Stomach smooth muscle (tissue), 2 donors: ENCODE measurements around the gene FGD5.

Experiments used
- H3K27ac ChIP-seq: one replicate; pipeline ENCODE4 v1.7.0; 2013; ENCODE audit warnings: mild to moderate bottlenecking, low read length, inconsistent platforms
- H3K27me3 ChIP-seq, 2 donors: one replicate each; pipeline ENCODE4 v1.7.0; 2013; ENCODE audit warnings: low read length in 2 of 2; ENCODE audit not compliant: insufficient read depth in 2 of 2, control insufficient read depth in 1 of 2
- H3K36me3 ChIP-seq, 2 donors: one replicate each; pipeline ENCODE4 v1.7.0; 2013; ENCODE audit warnings: low read length in 2 of 2; ENCODE audit not compliant: control insufficient read depth in 2 of 2, insufficient read depth in 2 of 2
- H3K4me1 ChIP-seq: one replicate; pipeline ENCODE4 v1.7.0; 2013; ENCODE audit warnings: low read length; ENCODE audit not compliant: control insufficient read depth, insufficient read depth
- H3K4me3 ChIP-seq, 2 donors: one replicate each; pipeline ENCODE4 v1.7.0; 2013; ENCODE audit warnings: low read length in 2 of 2
- H3K9ac ChIP-seq, 2 donors: one replicate each; pipeline ENCODE4 v1.7.0; 2013; ENCODE audit warnings: low read length in 2 of 2, mild to moderate bottlenecking in 1 of 2
- H3K9me3 ChIP-seq, 2 donors: one replicate each; pipeline ENCODE4 v1.7.0; 2013; ENCODE audit warnings: low read length in 2 of 2; ENCODE audit not compliant: control insufficient read depth in 2 of 2
- donor health status: healthy.
- donor health status: Pancreatic carcinoma.

Gene FGD5

GRCh38 chr3:14834121-14834520, 15.4 kb downstream of the FGD5 start:
- Histone ChIP-seq H3K27me3 (no peaks in the 10 kb centered on the region), H3K4me1 (peaks cover 26% of the 10 kb centered on the region), H3K4me3 (no peak overlapping the region), H3K27ac (no peak overlapping the region), H3K36me3 (no peaks in the 10 kb centered on the region), H3K9me3 (no peaks in the 10 kb centered on the region), H3K9ac (no peak overlapping the region)

- no peak overlapping the region for H3K27ac ChIP-seq
- H3K4me3 ChIP-seq, result no peak overlapping the region
- H3K4me1 ChIP-seq, result peaks cover 26% of the 10 kb centered on the region
- no peaks in the 10 kb centered on the region for H3K27me3 ChIP-seq
- no peak overlapping the region for H3K9ac ChIP-seq
- H3K9me3 ChIP-seq, result no peaks in the 10 kb centered on the region
- no peaks in the 10 kb centered on the region for H3K36me3 ChIP-seq
These were observed 16.2 kb downstream of the FGD5 start for GRCh38 chr3:14834807-14835466.

GRCh38 chr3:14836049-14836468, 17.3 kb downstream of the FGD5 start:
- H3K27ac ChIP-seq, result no peak overlapping the region
- H3K36me3 ChIP-seq, result no peaks in the 10 kb centered on the region
- H3K27me3 ChIP-seq, result no peaks in the 10 kb centered on the region
- peaks cover 27% of the 10 kb centered on the region for H3K4me1 ChIP-seq
- no peak overlapping the region for H3K9ac ChIP-seq
- H3K9me3 ChIP-seq, result no peaks in the 10 kb centered on the region
- H3K4me3 ChIP-seq, result peak overlapping the region in 1 of 2 donors; percentile 15

GRCh38 chr3:14837186-14837877, 18.6 kb downstream of the FGD5 start:
- no peaks in the 10 kb centered on the region for H3K27me3 ChIP-seq
- peaks cover 35% of the 10 kb centered on the region for H3K4me1 ChIP-seq
- no peaks in the 10 kb centered on the region for H3K36me3 ChIP-seq
- peak overlapping the region; percentile 41 for H3K27ac ChIP-seq
- no peaks in the 10 kb centered on the region for H3K9me3 ChIP-seq
- H3K4me3 ChIP-seq, result no peak overlapping the region
- H3K9ac ChIP-seq, result no peak overlapping the region

- no peaks in the 10 kb centered on the region for H3K27me3 ChIP-seq
- H3K27ac ChIP-seq, result peak overlapping the region; percentile 41
- H3K9me3 ChIP-seq, result no peaks in the 10 kb centered on the region
- H3K4me3 ChIP-seq, result no peak overlapping the region
- H3K36me3 ChIP-seq, result no peaks in the 10 kb centered on the region
- H3K4me1 ChIP-seq, result peaks cover 33% of the 10 kb centered on the region
- H3K9ac ChIP-seq, result no peak overlapping the region
These were observed 19.1 kb downstream of the FGD5 start for GRCh38 chr3:14837878-14838258.

GRCh38 chr3:14839236-14839635, 20.5 kb downstream of the FGD5 start:
- H3K4me3 ChIP-seq, result no peak overlapping the region
- no peak overlapping the region for H3K27ac ChIP-seq
- no peaks in the 10 kb centered on the region for H3K9me3 ChIP-seq
- no peak overlapping the region for H3K9ac ChIP-seq
- H3K27me3 ChIP-seq, result peaks cover 0 to 3% of the 10 kb centered on the region in 2 donors
- H3K4me1 ChIP-seq, result peaks cover 35% of the 10 kb centered on the region
- H3K36me3 ChIP-seq, result no peaks in the 10 kb centered on the region

- no peak overlapping the region for H3K27ac ChIP-seq
- H3K9me3 ChIP-seq, result no peaks in the 10 kb centered on the region
- H3K36me3 ChIP-seq, result no peaks in the 10 kb centered on the region
- peaks cover 23% of the 10 kb centered on the region for H3K4me1 ChIP-seq
- H3K4me3 ChIP-seq, result peak overlapping the region in 1 of 2 donors; percentile 35
- H3K27me3 ChIP-seq, result peaks cover 0 to 3% of the 10 kb centered on the region in 2 donors
- H3K9ac ChIP-seq, result no peak overlapping the region
These were observed 23.1 kb downstream of the FGD5 start for GRCh38 chr3:14841836-14842235.

GRCh38 chr3:14842277-14842676, 23.5 kb downstream of the FGD5 start:
- Histone ChIP-seq H3K27ac (no peak overlapping the region), H3K9me3 (no peaks in the 10 kb centered on the region), H3K36me3 (no peaks in the 10 kb centered on the region), H3K4me1 (peaks cover 18% of the 10 kb centered on the region), H3K27me3 (peaks cover 0 to 3% of the 10 kb centered on the region in 2 donors), H3K4me3 (no peak overlapping the region), H3K9ac (no peak overlapping the region)

GRCh38 chr3:14843321-14843720, 24.6 kb downstream of the FGD5 start:
- H3K27me3 ChIP-seq, result peaks cover 0 to 3% of the 10 kb centered on the region in 2 donors
- no peaks in the 10 kb centered on the region for H3K9me3 ChIP-seq
- no peak overlapping the region for H3K9ac ChIP-seq
- no peak overlapping the region for H3K27ac ChIP-seq
- no peak overlapping the region for H3K4me3 ChIP-seq
- H3K4me1 ChIP-seq, result peaks cover 19% of the 10 kb centered on the region
- H3K36me3 ChIP-seq, result no peaks in the 10 kb centered on the region

- no peak overlapping the region for H3K4me3 ChIP-seq
- H3K27me3 ChIP-seq, result peaks cover 0 to 5% of the 10 kb centered on the region in 2 donors
- no peaks in the 10 kb centered on the region for H3K9me3 ChIP-seq
- H3K9ac ChIP-seq, result no peak overlapping the region
- no peaks in the 10 kb centered on the region for H3K36me3 ChIP-seq
- peaks cover 23% of the 10 kb centered on the region for H3K4me1 ChIP-seq
- H3K27ac ChIP-seq, result no peak overlapping the region
These were observed 25.8 kb downstream of the FGD5 start for GRCh38 chr3:14844386-14845170.
